Endothelial cell (in vitro differentiated cells): ENCODE data around the gene CDC42BPA. TPM values are rescaled to one million over a fixed set of nuclear protein-coding genes. Genes with fewer than 3 reads are reported as not detected.

Source experiments
- DNase-seq: peaks from one replicate; pipeline ENCODE4 v3.0.0; 2021; ENCODE audit warnings: low spot score
- H3K27ac Mint-ChIP-seq: one replicate; pipeline ENCODE4 v1.8.0; 2021; ENCODE audit warnings: mixed read lengths, inconsistent platforms; ENCODE audit not compliant: unreplicated experiment
- H3K27me3 Mint-ChIP-seq: one replicate; pipeline ENCODE4 v1.8.0; 2021; ENCODE audit warnings: mild to moderate bottlenecking, moderate library complexity, mixed read lengths, inconsistent platforms; ENCODE audit not compliant: unreplicated experiment
- H3K36me3 Mint-ChIP-seq: one replicate; pipeline ENCODE4 v1.8.0; 2021; ENCODE audit warnings: mild to moderate bottlenecking, low read depth, mixed read lengths, inconsistent platforms; ENCODE audit not compliant: unreplicated experiment
- H3K4me1 Mint-ChIP-seq: one replicate; pipeline ENCODE4 v1.8.0; 2021; ENCODE audit warnings: mild to moderate bottlenecking, mixed read lengths, inconsistent platforms; ENCODE audit not compliant: unreplicated experiment
- H3K4me3 Mint-ChIP-seq: one replicate; pipeline ENCODE4 v1.8.0; 2021; ENCODE audit warnings: mild to moderate bottlenecking, mixed read lengths, inconsistent platforms; ENCODE audit not compliant: unreplicated experiment
- H3K9me3 Mint-ChIP-seq: one replicate; pipeline ENCODE4 v1.8.0; 2021; ENCODE audit warnings: mixed read lengths, inconsistent platforms; ENCODE audit not compliant: unreplicated experiment
- CTCF ChIP-seq: fragments of 200-600 bp; sonication (generic); IDR thresholded peaks from one replicate; pipeline ENCODE4 v1.5.0; 2021; ENCODE audit warnings: antibody characterized with exemption; ENCODE audit not compliant: unreplicated experiment
- total RNA-seq: library from RNA; stranded (reverse); fragmentation: NEBNext Ultra II Directional; extraction: Animal tissue kit (Norgen Biotek cat#: 25700); gene quantifications from one replicate; pipeline ENCODE4 v1.2.1, GENCODE V29; 2021; ENCODE audit not compliant: unreplicated experiment

CDC42BPA gene
- total RNA-seq, 1 donor from 2014 or later, result 41.4 TPM

- Mint-ChIP-seq H3K9me3 (no peaks in the 10 kb centered on the region), H3K27me3 (peaks cover 1% of the 10 kb centered on the region), H3K27ac (no peak overlapping the region), H3K4me1 (peaks cover 46% of the 10 kb centered on the region), H3K36me3 (peaks cover 5% of the 10 kb centered on the region), H3K4me3 (no peak overlapping the region)
- TF ChIP-seq CTCF, result no peak
- no peak for DNase-seq
These were observed 368.9 kb downstream of the CDC42BPA start for GRCh38 chr1:226949401-226949800.

DNA sequence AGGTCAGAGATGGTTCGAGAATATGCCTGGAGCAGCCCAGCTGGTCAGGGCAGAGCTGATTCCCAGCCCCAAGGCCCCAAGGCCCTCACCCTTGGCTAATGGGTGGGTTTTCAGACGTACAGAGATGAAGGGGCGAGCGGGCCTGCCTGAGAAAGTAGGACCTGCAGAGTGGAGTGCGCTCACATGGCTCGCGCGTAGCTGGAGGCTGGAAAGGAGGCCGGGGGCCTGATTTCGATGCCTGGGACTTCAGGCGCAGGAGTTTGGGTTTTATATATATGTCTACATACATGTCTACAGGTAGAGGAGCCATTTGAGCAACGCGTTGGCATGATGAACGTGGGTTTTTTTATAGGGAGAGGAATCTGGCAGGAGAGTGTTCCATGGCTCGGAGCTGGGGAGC is 369.3 kb downstream of the CDC42BPA start:
- TF ChIP-seq CTCF, result no peak

DNA sequence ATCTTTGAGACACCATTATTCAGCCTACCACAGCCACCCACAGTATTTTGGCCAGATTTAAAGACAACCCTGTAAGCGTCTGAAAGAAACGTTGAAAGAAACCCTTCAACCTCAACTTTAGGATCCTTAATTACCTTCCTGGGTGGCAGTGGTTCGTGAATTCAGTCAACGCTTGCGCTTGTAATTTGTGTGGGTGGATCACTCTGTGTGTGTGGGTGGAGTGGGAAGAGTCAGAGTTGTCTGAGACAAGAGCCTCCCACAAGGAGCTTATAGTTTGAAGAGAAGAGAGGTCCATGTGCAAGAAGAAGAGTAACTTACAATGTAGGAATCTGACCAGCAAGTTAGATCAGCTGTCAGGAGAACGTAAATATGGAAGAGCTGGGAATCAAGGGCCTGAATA is 369.8 kb downstream of the CDC42BPA start:
- TF ChIP-seq CTCF, result no peak
- H3K9me3 Mint-ChIP-seq, result no peaks in the 10 kb centered on the region
- H3K27me3 Mint-ChIP-seq, result peaks cover 6% of the 10 kb centered on the region
- no peak overlapping the region for H3K27ac Mint-ChIP-seq
- H3K4me3 Mint-ChIP-seq, result no peak overlapping the region
- H3K4me1 Mint-ChIP-seq, result peaks cover 46% of the 10 kb centered on the region
- peaks cover 9% of the 10 kb centered on the region for H3K36me3 Mint-ChIP-seq
- no peak for DNase-seq

More for the DNA sequence above, 369.3 kb downstream of the CDC42BPA start:
- peaks cover 5% of the 10 kb centered on the region for H3K27me3 Mint-ChIP-seq
- H3K36me3 Mint-ChIP-seq, result peaks cover 5% of the 10 kb centered on the region
- no peak overlapping the region for H3K4me3 Mint-ChIP-seq
- peaks cover 46% of the 10 kb centered on the region for H3K4me1 Mint-ChIP-seq
- H3K9me3 Mint-ChIP-seq, result no peaks in the 10 kb centered on the region
- no peak overlapping the region for H3K27ac Mint-ChIP-seq
- DNase-seq, result no peak

DNA sequence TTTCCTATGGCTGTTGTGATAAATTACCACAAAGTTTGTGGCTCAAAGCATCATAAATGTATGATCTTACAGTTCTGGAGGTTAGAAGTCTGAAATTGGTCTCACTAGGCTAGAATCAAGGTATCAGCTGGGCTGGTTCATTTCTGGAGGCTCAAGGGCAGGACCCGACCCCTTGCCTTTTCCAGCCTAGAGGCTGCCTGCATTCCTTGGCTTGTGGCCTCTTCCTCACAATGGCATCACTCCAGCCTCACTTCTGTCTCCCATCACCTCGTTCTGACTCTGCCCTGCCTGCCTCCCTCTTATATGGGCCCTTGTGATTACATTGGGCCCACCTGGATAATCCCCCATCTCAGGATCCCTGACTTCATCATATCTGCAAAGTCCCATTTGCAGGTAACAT is 370.2 kb downstream of the CDC42BPA start:
- Mint-ChIP-seq H3K27ac (no peak overlapping the region), H3K4me3 (no peak overlapping the region), H3K27me3 (peaks cover 6% of the 10 kb centered on the region), H3K4me1 (peaks cover 46% of the 10 kb centered on the region), H3K36me3 (peaks cover 11% of the 10 kb centered on the region), H3K9me3 (no peaks in the 10 kb centered on the region)
- DNase-seq, result no peak
- no peak for TF ChIP-seq CTCF

DNA sequence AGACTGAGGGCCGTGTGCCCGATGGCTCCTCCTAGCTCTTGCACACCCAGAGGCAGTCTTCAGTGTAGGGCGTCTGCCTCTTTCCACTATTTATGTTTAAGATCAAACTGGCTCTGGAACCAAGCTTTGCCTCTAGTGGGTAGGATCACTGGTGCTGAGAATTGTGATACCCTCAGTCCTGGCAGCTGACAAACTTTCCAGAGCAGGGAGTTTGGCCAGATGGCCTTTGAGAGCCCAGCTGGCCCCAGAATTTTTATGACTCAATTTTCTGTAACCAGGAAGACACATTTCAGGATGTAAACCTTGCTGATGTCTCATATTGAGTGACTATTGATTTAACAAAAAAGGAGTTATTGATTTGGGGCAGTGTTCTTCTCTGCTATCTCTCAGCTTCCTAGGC is 371.5 kb downstream of the CDC42BPA start:
- no peak for DNase-seq
- no peak for TF ChIP-seq CTCF
- peaks cover 11% of the 10 kb centered on the region for H3K27me3 Mint-ChIP-seq
- peaks cover 11% of the 10 kb centered on the region for H3K36me3 Mint-ChIP-seq
- H3K4me1 Mint-ChIP-seq, result peaks cover 55% of the 10 kb centered on the region
- H3K27ac Mint-ChIP-seq, result peak overlapping the region; percentile 48
- H3K9me3 Mint-ChIP-seq, result no peaks in the 10 kb centered on the region
- no peak overlapping the region for H3K4me3 Mint-ChIP-seq
